H1 (cell line): ENCODE measurements around the gene MT2A. TPM values are rescaled to one million over a fixed set of nuclear protein-coding genes. Genes with fewer than 3 reads are reported as not detected.

Source experiments
- ASH2L ChIP-seq: fragments of 200-600, 300-600 bp; sonication (generic); IDR thresholded peaks from one replicate; pipeline ENCODE4 v1.7.1; 2017; ENCODE audit warnings: low read length
- ATF3 ChIP-seq: IDR thresholded peaks from 2 replicates; pipeline ENCODE4 v1.6.1; 2011; ENCODE audit warnings: low read depth, mild to moderate bottlenecking, low read length; ENCODE audit not compliant: insufficient read depth
- BCL11A ChIP-seq, 2 experiments: IDR thresholded peaks; one replicate each; pipeline ENCODE4 v1.6.1; 2011; ENCODE audit warnings: low read depth in 2 of 2, low read length in 2 of 2, mild to moderate bottlenecking in 2 of 2
- CBX8 ChIP-seq: fragments of 300-800, 300-1000 bp; sonication (generic); IDR thresholded peaks from 2 replicates; pipeline ENCODE4 v1.7.1; 2016; ENCODE audit warnings: low read depth, low read length, borderline replicate concordance
- CEBPB ChIP-seq: IDR thresholded peaks from 2 replicates; pipeline ENCODE4 v1.6.1; 2012; ENCODE audit warnings: low read depth, low read length
- CHD2 ChIP-seq: IDR thresholded peaks from 2 replicates; pipeline ENCODE4 v1.6.1; 2012; ENCODE audit warnings: low read length, improper control_type of control experiment
- CTBP2 ChIP-seq: IDR thresholded peaks from 2 replicates; pipeline ENCODE4 v1.7.0; 2011; ENCODE audit warnings: borderline replicate concordance, mild to moderate bottlenecking, moderate library complexity, mixed read lengths, low read length; ENCODE audit not compliant: insufficient read depth, insufficient read length
- EGR1 ChIP-seq: IDR thresholded peaks from 2 replicates; pipeline ENCODE4 v1.6.1; 2011; ENCODE audit warnings: low read depth, low read length, borderline replicate concordance
- HDAC2 ChIP-seq, 2 experiments: fragments of 300-600 bp in 1 of 2; sonication (generic) in 1 of 2; IDR thresholded peaks; 2 replicates each; pipeline ENCODE4 v1.6.1; 2011 to 2012; ENCODE audit warnings: low read depth in 2 of 2, low read length in 2 of 2, mild to moderate bottlenecking in 2 of 2, moderate library complexity in 2 of 2, borderline replicate concordance in 1 of 2, inconsistent platforms in 1 of 2
- KDM1A ChIP-seq: fragments of 200-600, 300-600 bp; sonication (generic); IDR thresholded peaks from 2 replicates; pipeline ENCODE4 v1.7.1; 2016; ENCODE audit warnings: mild to moderate bottlenecking, low read length, borderline replicate concordance
- KDM4A ChIP-seq: IDR thresholded peaks from one replicate; pipeline ENCODE4 v1.7.1; 2012; ENCODE audit warnings: low read depth, mild to moderate bottlenecking, moderate library complexity, low read length, inconsistent platforms; ENCODE audit not compliant: severe bottlenecking
- NANOG ChIP-seq: IDR thresholded peaks from 2 replicates; pipeline ENCODE4 v1.6.1; 2011; ENCODE audit warnings: low read length, low read depth, mild to moderate bottlenecking, inconsistent platforms; ENCODE audit not compliant: insufficient read depth, poor library complexity, severe bottlenecking
- POU5F1 ChIP-seq: IDR thresholded peaks from 2 replicates; pipeline ENCODE4 v1.6.1; 2011; ENCODE audit warnings: low read depth, mild to moderate bottlenecking, low read length, moderate library complexity
- RBBP5 ChIP-seq: IDR thresholded peaks from 2 replicates; pipeline ENCODE4 v1.7.1; 2012; ENCODE audit warnings: low read depth, mild to moderate bottlenecking, inconsistent platforms, low read length, moderate library complexity, borderline replicate concordance
- RNF2 ChIP-seq: fragments of 200-900, 300-1000 bp; sonication (generic); IDR thresholded peaks from 2 replicates; pipeline ENCODE4 v1.7.1; 2016; ENCODE audit warnings: borderline replicate concordance, low read depth, mild to moderate bottlenecking, antibody characterized with exemption, low read length; ENCODE audit not compliant: poor library complexity, severe bottlenecking; ENCODE audit errors: missing control alignments
- SP1 ChIP-seq: IDR thresholded peaks from 2 replicates; pipeline ENCODE4 v1.6.1; 2011; ENCODE audit warnings: low read depth, low read length
- SUZ12 ChIP-seq: fragments of 200-600 bp; sonication (generic); IDR thresholded peaks from 2 replicates; pipeline ENCODE4 v1.6.1; 2012; ENCODE audit warnings: mild to moderate bottlenecking, inconsistent platforms, low read length, moderate library complexity, mixed read lengths
- TAF1 ChIP-seq: IDR thresholded peaks from 2 replicates; pipeline ENCODE4 v1.6.1; 2011; ENCODE audit warnings: mild to moderate bottlenecking, low read depth, low read length
- TCF12 ChIP-seq: IDR thresholded peaks from 2 replicates; pipeline ENCODE4 v1.6.1; 2011; ENCODE audit warnings: low read depth, mild to moderate bottlenecking, low read length
- ZNF274 ChIP-seq: IDR thresholded peaks from 2 replicates; pipeline ENCODE4 v1.7.0; 2012; ENCODE audit warnings: low read length, borderline replicate concordance; ENCODE audit errors: extremely low read depth
- polyA plus RNA-seq, 7 experiments: library from polyadenylated mRNA; depleted of rRNA in 3 of 7; stranded (reverse) in 5 of 7; unstranded in 2 of 7; fragments of >200 nt in 5 of 7; fragments of 200-250 nt in 2 of 7; gene quantifications; 1 replicate in 5 of 7; 2 replicates in 1 of 7; 4 replicates in 1 of 7; pipeline versions ENCODE4 v1.2.1 to v1.2.3, GENCODE V29; 2011 to 2013; ENCODE audit warnings: missing spikeins in 2 of 7, mixed read lengths in 2 of 7
- total RNA-seq: library from RNA; stranded (reverse); fragmentation: NEBNext Ultra II Directional; extraction: Animal tissue kit (Norgen Biotek cat#: 25700); gene quantifications from 2 replicates; pipeline ENCODE4 v1.2.1, GENCODE V29; 2021
- TF ChIP-seq, protein P1 (sequence below): IDR thresholded peaks from 2 replicates; pipeline ENCODE4 v1.6.1; 2012; ENCODE audit warnings: low read length, inconsistent platforms

Gene MT2A
- total and polyA plus RNA-seq, 2 of the 8 experiments (the other 6 are each of a cell fraction or from before 2014, with no cell fraction given) = 9.5 to 30.1 TPM

GRCh38 chr16:56637814-56638750 is 29.7 kb downstream of the MT2A start, which contains the start of gene MT1A (continued):
- TF ChIP-seq ZNF274 = no peak
- no peak for TF ChIP-seq CHD2
- TF ChIP-seq CTBP2 = peak; percentile 75
- no peak for TF ChIP-seq ASH2L
- TF ChIP-seq TCF12 = no peak
- peak; percentile 99 for TF ChIP-seq SUZ12
- no peak for TF ChIP-seq POU5F1
- TF ChIP-seq CEBPB = no peak
- TF ChIP-seq KDM1A = no peak
- TF ChIP-seq EGR1 = no peak
- no peak for TF ChIP-seq SP1
- TF ChIP-seq ATF3 = no peak
- no peak for TF ChIP-seq NANOG
- no peak for TF ChIP-seq TAF1
- no peak for TF ChIP-seq BCL11A (IDR thresholded peaks at IDR 0.05; ENCODE audit: low read depth in 2 of 2, low read length in 2 of 2)
- TF ChIP-seq, protein P1, sequence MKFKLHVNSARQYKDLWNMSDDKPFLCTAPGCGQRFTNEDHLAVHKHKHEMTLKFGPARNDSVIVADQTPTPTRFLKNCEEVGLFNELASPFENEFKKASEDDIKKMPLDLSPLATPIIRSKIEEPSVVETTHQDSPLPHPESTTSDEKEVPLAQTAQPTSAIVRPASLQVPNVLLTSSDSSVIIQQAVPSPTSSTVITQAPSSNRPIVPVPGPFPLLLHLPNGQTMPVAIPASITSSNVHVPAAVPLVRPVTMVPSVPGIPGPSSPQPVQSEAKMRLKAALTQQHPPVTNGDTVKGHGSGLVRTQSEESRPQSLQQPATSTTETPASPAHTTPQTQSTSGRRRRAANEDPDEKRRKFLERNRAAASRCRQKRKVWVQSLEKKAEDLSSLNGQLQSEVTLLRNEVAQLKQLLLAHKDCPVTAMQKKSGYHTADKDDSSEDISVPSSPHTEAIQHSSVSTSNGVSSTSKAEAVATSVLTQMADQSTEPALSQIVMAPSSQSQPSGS = no peak
- no peak for TF ChIP-seq HDAC2 (IDR thresholded peaks at IDR 0.05; ENCODE audit: borderline replicate concordance in 1 of 2, low read depth in 2 of 2, low read length in 2 of 2)
- TF ChIP-seq KDM4A = peak; percentile 72
- no peak; the same call in 1 of the 2 replicates for TF ChIP-seq CBX8
- TF ChIP-seq RNF2 = peak; percentile 97
- TF ChIP-seq RBBP5 = no peak
